GM19099 (cell line): ENCODE results near the gene WNT7A.

Experiments used
- POLR2A ChIP-seq: IDR thresholded peaks from 3 replicates; pipeline ENCODE4 v1.6.1; 2011; ENCODE audit warnings: low read depth; ENCODE audit not compliant: insufficient read length; ENCODE audit errors: extremely low read depth

Gene WNT7A

GRCh38 chr3:13861461-13861860 lies 18.4 kb downstream of the WNT7A start:
- TF ChIP-seq POLR2A = no peak

GRCh38 chr3:13860001-13860400 lies 19.9 kb downstream of the WNT7A start:
- TF ChIP-seq POLR2A = no peak

GRCh38 chr3:13858768-13859520 lies 20.9 kb downstream of the WNT7A start:
- TF ChIP-seq POLR2A = no peak

- no peak for TF ChIP-seq POLR2A
Measured at GRCh38 chr3:13857702-13858380, 22.0 kb downstream of the WNT7A start.

- TF ChIP-seq POLR2A = no peak
Measured at GRCh38 chr3:13856006-13856405, 23.9 kb downstream of the WNT7A start.

GRCh38 chr3:13854492-13854891 lies 25.4 kb downstream of the WNT7A start:
- TF ChIP-seq POLR2A = no peak

- no peak for TF ChIP-seq POLR2A
Measured at GRCh38 chr3:13853978-13854296, 25.9 kb downstream of the WNT7A start.

GRCh38 chr3:13853256-13853977 lies 26.5 kb downstream of the WNT7A start:
- no peak for TF ChIP-seq POLR2A

GRCh38 chr3:13852638-13853009 lies 27.2 kb downstream of the WNT7A start:
- no peak for TF ChIP-seq POLR2A

- no peak for TF ChIP-seq POLR2A
Measured at GRCh38 chr3:13851997-13852637, 27.8 kb downstream of the WNT7A start.

GRCh38 chr3:13851091-13851849 lies 28.6 kb downstream of the WNT7A start:
- TF ChIP-seq POLR2A = no peak

GRCh38 chr3:13850161-13850945 lies 29.5 kb downstream of the WNT7A start:
- no peak for TF ChIP-seq POLR2A

GRCh38 chr3:13849018-13849417 lies 30.9 kb downstream of the WNT7A start:
- TF ChIP-seq POLR2A = no peak
